ENCODE results near the gene LTO1. TPM values are rescaled to one million over a fixed set of nuclear protein-coding genes. Genes with fewer than 3 reads are reported as not detected.
"Not testable (repeated sequence)": the region's sequence is repeated elsewhere in the genome, so short reads cannot be mapped to it uniquely, and the experiment has no call there.

Gene LTO1
- total and polyA plus RNA-seq, 2 of the 13 experiments (the other 11 are each of a cell fraction or from before 2014, with no cell fraction given) = 11.8 to 15.0 TPM

DNA sequence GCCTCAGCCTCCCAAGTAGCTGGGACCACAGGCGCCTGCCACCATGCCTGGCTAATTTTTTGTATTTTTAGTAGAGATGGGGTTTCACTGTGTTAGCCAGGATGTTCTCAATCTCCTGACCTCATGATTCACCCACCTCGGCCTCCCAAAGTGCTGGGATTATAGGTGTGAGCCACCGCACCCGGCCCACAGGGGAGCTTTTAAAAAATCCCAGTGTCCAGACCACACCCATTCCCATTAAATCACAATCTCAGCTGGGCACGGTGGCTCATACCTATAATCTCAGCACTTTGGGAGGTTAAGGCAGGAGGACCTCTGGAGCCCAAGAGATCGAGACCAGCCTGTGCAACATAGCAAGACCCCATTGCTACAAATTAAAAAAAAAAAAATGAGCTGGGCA, 20.8 kb upstream of the LTO1 start:
- 21% methylated on average over 6 of the region's 6 CpGs for WGBS (ENCODE audit: low lambda C conversion rate)
- ATAC-seq; H3K36me3 ChIP-seq (replicated peaks in 1 of 2; ENCODE audit: control insufficient read depth in 1 of 2, insufficient read depth in 2 of 2, low read length in 2 of 2); H3K9ac ChIP-seq (ENCODE audit: insufficient read depth, low read depth, low read length); H4K20me1 ChIP-seq (ENCODE audit: insufficient read depth, low read length); H3K79me2 ChIP-seq (ENCODE audit: insufficient read depth, low read length); H3K27ac ChIP-seq (ENCODE audit: extremely low read length, insufficient read depth, low read length); FAIRE-seq; in situ Hi-C loops (cut with HindIII; ENCODE audit: extremely low pct_ligation_motif_present, low pct_unique_long_range_greater_than_20kb); DNase-seq (ENCODE audit: low spot score); H3K4me2 ChIP-seq (ENCODE audit: low read depth, low read length); H3K9me3 ChIP-seq (ENCODE audit: low read length); H2AFZ ChIP-seq (ENCODE audit: low read length); CTCF ChIA-PET (ENCODE audit: low intra/inter-chr PET ratio, low total read pairs); BruUV-seq (replicated peaks); intact Hi-C loops (cut with micrococcal nuclease; ENCODE audit: unreplicated experiment); H3K4me3 ChIP-seq (replicated peaks in 1 of 3; ENCODE audit: insufficient read depth in 1 of 3, low read depth in 2 of 3, low read length in 3 of 3): not testable (repeated sequence)
- POLR2A ChIA-PET = interaction anchor here (1.1 kb wide), 1 partner anchor 13 kb away, joined by 3 read pairs; no protein-coding TSS in a partner anchor
- Histone ChIP-seq H3K4me1 (ENCODE audit: insufficient read depth, low read length) (peaks cover 52% of the 10 kb centered on the region), H3K27me3 (ENCODE audit: control insufficient read depth in 1 of 2, insufficient read depth in 2 of 2, low read length in 2 of 2) (peaks cover 2 to 34% of the 10 kb centered on the region in 2 experiments; a peak in 3 of 5 replicates)

DNA sequence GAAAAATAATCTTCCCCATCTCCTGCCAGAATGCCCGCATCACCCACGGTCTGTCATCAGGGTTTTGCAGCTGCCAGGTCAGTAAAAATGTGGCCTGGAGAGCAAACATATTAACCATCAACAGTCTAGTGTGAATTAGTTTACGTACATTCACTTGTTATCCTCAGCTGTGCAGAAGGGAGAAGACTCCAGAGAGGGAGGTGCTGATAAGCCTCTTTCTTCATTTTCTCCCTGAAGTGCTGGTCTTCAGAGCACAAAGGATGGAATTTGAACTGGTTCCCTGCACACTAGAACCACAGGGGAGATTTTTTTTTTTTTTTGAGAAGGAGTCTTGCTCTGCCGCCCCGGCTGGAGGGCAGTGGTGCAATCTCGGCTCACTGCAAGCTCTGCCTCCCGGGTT, 20.4 kb upstream of the LTO1 start:
- in situ Hi-C loops (cut with HindIII; ENCODE audit: extremely low pct_ligation_motif_present, low pct_unique_long_range_greater_than_20kb) (no loop called here), intact Hi-C loops (cut with micrococcal nuclease; ENCODE audit: unreplicated experiment) (no loop called here)
- DNase-seq (ENCODE audit: low spot score) = no peak
- Histone ChIP-seq H3K9ac (ENCODE audit: insufficient read depth, low read depth, low read length) (no peak overlapping the region), H4K20me1 (ENCODE audit: insufficient read depth, low read length) (no peaks in the 10 kb centered on the region), H3K9me3 (ENCODE audit: low read length) (no peaks in the 10 kb centered on the region), H3K27ac (ENCODE audit: extremely low read length, insufficient read depth, low read length) (no peak overlapping the region), H3K4me3 (replicated peaks in 1 of 3; ENCODE audit: insufficient read depth in 1 of 3, low read depth in 2 of 3, low read length in 3 of 3) (no peak overlapping the region), H3K4me2 (ENCODE audit: low read depth, low read length) (no peak overlapping the region), H3K27me3 (ENCODE audit: control insufficient read depth in 1 of 2, insufficient read depth in 2 of 2, low read length in 2 of 2) (peaks cover 2 to 34% of the 10 kb centered on the region in 2 experiments; a peak in 3 of 5 replicates), H3K79me2 (ENCODE audit: insufficient read depth, low read length) (no peaks in the 10 kb centered on the region), H2AFZ (ENCODE audit: low read length) (no peak overlapping the region), H3K4me1 (ENCODE audit: insufficient read depth, low read length) (peaks cover 50% of the 10 kb centered on the region), H3K36me3 (replicated peaks in 1 of 2; ENCODE audit: control insufficient read depth in 1 of 2, insufficient read depth in 2 of 2, low read length in 2 of 2) (no peaks in the 10 kb centered on the region)
- ChIA-PET CTCF (ENCODE audit: low intra/inter-chr PET ratio, low total read pairs) (no interaction called here), POLR2A (interaction anchor here (1.1 kb wide), 1 partner anchor 14 kb away, joined by 3 read pairs; no protein-coding TSS in a partner anchor)
- no TSS peak for BruUV-seq (replicated peaks)
- no peak for FAIRE-seq
- ATAC-seq = no peak
- 4% methylated on average over 7 of the region's 7 CpGs for WGBS (ENCODE audit: low lambda C conversion rate)
- TF ChIP-seq JARID2 (CRISPR knock-in tag; IDR thresholded peaks at IDR 0.05; ENCODE audit: insufficient replicate concordance) (no peak), RFX5 (IDR thresholded peaks at IDR 0.05; ENCODE audit: low read depth, low read length) (no peak), ZBTB39 (CRISPR knock-in tag; IDR thresholded peaks at IDR 0.05) (no peak), ZFAT (CRISPR knock-in tag; conservative IDR thresholded peaks at IDR 0.05) (no peak), RFX3 (CRISPR knock-in tag; IDR thresholded peaks at IDR 0.05) (no peak), KMT2A (CRISPR knock-in tag; IDR thresholded peaks at IDR 0.05) (no peak), TCF7 (IDR thresholded peaks at IDR 0.05; ENCODE audit: low read depth) (no peak), BRF2 (CRISPR knock-in tag; IDR thresholded peaks at IDR 0.05) (no peak), ZNF24 (IDR thresholded peaks at IDR 0.05) (no peak), KLF9 (CRISPR knock-in tag; IDR thresholded peaks at IDR 0.05; ENCODE audit: low read depth) (no peak)
- TF ChIP-seq, protein P1, sequence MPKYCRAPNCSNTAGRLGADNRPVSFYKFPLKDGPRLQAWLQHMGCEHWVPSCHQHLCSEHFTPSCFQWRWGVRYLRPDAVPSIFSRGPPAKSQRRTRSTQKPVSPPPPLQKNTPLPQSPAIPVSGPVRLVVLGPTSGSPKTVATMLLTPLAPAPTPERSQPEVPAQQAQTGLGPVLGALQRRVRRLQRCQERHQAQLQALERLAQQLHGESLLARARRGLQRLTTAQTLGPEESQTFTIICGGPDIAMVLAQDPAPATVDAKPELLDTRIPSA (CRISPR knock-in tag; IDR thresholded peaks at IDR 0.05; ENCODE audit: borderline replicate concordance) = no peak
- TF ChIP-seq, protein P2, sequence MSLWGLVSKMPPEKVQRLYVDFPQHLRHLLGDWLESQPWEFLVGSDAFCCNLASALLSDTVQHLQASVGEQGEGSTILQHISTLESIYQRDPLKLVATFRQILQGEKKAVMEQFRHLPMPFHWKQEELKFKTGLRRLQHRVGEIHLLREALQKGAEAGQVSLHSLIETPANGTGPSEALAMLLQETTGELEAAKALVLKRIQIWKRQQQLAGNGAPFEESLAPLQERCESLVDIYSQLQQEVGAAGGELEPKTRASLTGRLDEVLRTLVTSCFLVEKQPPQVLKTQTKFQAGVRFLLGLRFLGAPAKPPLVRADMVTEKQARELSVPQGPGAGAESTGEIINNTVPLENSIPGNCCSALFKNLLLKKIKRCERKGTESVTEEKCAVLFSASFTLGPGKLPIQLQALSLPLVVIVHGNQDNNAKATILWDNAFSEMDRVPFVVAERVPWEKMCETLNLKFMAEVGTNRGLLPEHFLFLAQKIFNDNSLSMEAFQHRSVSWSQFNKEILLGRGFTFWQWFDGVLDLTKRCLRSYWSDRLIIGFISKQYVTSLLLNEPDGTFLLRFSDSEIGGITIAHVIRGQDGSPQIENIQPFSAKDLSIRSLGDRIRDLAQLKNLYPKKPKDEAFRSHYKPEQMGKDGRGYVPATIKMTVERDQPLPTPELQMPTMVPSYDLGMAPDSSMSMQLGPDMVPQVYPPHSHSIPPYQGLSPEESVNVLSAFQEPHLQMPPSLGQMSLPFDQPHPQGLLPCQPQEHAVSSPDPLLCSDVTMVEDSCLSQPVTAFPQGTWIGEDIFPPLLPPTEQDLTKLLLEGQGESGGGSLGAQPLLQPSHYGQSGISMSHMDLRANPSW (CRISPR knock-in tag; IDR thresholded peaks at IDR 0.05; ENCODE audit: borderline replicate concordance) = no peak

All from HepG2 (cell line).